Spleen (tissue), 11 donors: ENCODE results near the gene TUBGCP6. TPM values are rescaled to one million over a fixed set of nuclear protein-coding genes. Genes with fewer than 3 reads are reported as not detected.

ENCODE experiments used
- DNase-seq: peaks from one replicate; pipeline ENCODE4 v3.0.0-alpha.2; 2020
- H3K27ac ChIP-seq, 8 donors: fragments of 200-600 bp; sonication (generic) in 7 of 8; 1 replicate in 4 of 8; 2 replicates in 4 of 8; pipeline versions ENCODE4 v1.5.0 to v1.8.0; 2016 to 2021; ENCODE audit warnings: inconsistent platforms in 4 of 8, mild to moderate bottlenecking in 4 of 8, moderate library complexity in 1 of 8
- H3K27me3 ChIP-seq, 7 donors: fragments of 200-600 bp; sonication (generic) in 6 of 7; replicated peaks in 1 of 7; 1 replicate in 4 of 7; 2 replicates in 3 of 7; pipeline versions ENCODE4 v1.5.0 to v1.8.0; 2016 to 2021; ENCODE audit warnings: inconsistent platforms in 3 of 7, mild to moderate bottlenecking in 1 of 7
- H3K36me3 ChIP-seq, 6 donors: fragments of 200-600 bp; sonication (generic) in 5 of 6; 1 replicate in 4 of 6; 2 replicates in 2 of 6; pipeline versions ENCODE4 v1.5.0 to v1.8.0; 2016 to 2021; ENCODE audit warnings: inconsistent platforms in 2 of 6
- H3K4me1 ChIP-seq, 6 donors: fragments of 200-600 bp; sonication (generic) in 5 of 6; 1 replicate in 3 of 6; 2 replicates in 3 of 6; pipeline versions ENCODE4 v1.5.0 to v1.8.0; 2016 to 2021; ENCODE audit warnings: inconsistent platforms in 3 of 6
- H3K4me3 ChIP-seq, 8 donors: fragments of 200-600 bp; sonication (generic) in 7 of 8; 1 replicate in 4 of 8; 2 replicates in 4 of 8; pipeline versions ENCODE4 v1.5.0 to v1.8.0; 2016 to 2021; ENCODE audit warnings: inconsistent platforms in 4 of 8, mild to moderate bottlenecking in 4 of 8, moderate library complexity in 2 of 8
- H3K9me3 ChIP-seq, 8 donors: fragments of 200-600 bp; sonication (generic) in 7 of 8; 1 replicate in 4 of 8; 2 replicates in 4 of 8; pipeline versions ENCODE4 v1.5.0 to v1.8.0; 2016 to 2021; ENCODE audit warnings: inconsistent platforms in 4 of 8
- CTCF ChIP-seq, 11 experiments: fragments of 200-600 bp in 7 of 11; fragments of 450-650 bp in 4 of 11; sonication (generic) in 4 of 11; IDR thresholded peaks in 8 of 11; conservative IDR thresholded peaks in 3 of 11; 1 replicate in 7 of 11; 2 replicates in 4 of 11; pipeline versions ENCODE4 v1.4.0 to v1.8.0; 2016 to 2021; ENCODE audit warnings: antibody characterized with exemption in 11 of 11, inconsistent platforms in 4 of 11, mild to moderate bottlenecking in 1 of 11
- POLR2A ChIP-seq, 3 donors: fragments of 450-650 bp; IDR thresholded peaks; one replicate each; pipeline ENCODE4 v1.5.1; 2017; ENCODE audit warnings: antibody characterized with exemption in 3 of 3, mild to moderate bottlenecking in 1 of 3
- POLR2AphosphoS5 ChIP-seq, 3 donors: sonication (generic); formaldehyde crosslinking; IDR thresholded peaks; one replicate each; pipeline ENCODE4 v1.5.1; 2017; ENCODE audit warnings: antibody characterized with exemption in 3 of 3
- WGBS, 5 donors: extraction: QIAGEN DNeasy Blood & Tissue Kit in 3 of 5; methylation state at CpG; one replicate each; pipeline versions ENCODE4 v1.1.5 to v1.1.7; 2013 to 2018; 5-methylcytosine and 5-hydroxymethylcytosine counted together
- intact Hi-C: fragments of 100-400 bp; cut with DNase I; formaldehyde crosslinking; loops from one replicate; pipeline ENCODE4 v1.15.0; 2023; ENCODE audit warnings: low total_unique reads
- polyA plus RNA-seq, 3 donors: library from polyadenylated mRNA; stranded (reverse); fragments of 200-250 nt; gene quantifications; one replicate each; pipeline ENCODE4 v1.2.1, GENCODE V29; 2013
- total RNA-seq, 7 donors: library from RNA; depleted of rRNA in 3 of 7; stranded (reverse); fragments of >200 nt in 3 of 7; fragmentation: NEBNext Ultra II Directional in 4 of 7; extraction: Animal tissue kit (Norgen Biotek cat#: 25700) in 4 of 7; gene quantifications; one replicate each; pipeline versions ENCODE4 v1.1.0 to v1.2.1, GENCODE V29; 2016 to 2021
- donor health status: healthy with polysubstance abuse.
- donor health status: DM: no; HTN: no; CAD: no; lungs with moderate emphysema.
- donor health status: DM: no; HTN: no; CAD: no.
- donor health status: Bipolar disorder and iron deficiency.
- donor health status: healthy.
- donor health status: DM: no; HTN: no; CAD: no.
- donor health status: DM: yes; HTN: yes; CAD: no.

TUBGCP6 gene
- total and polyA plus RNA-seq, 10 donors: 36.0 to 98.0 (median 69.3) TPM

- Histone ChIP-seq H3K36me3 (peaks cover 7 to 100% (median 70%) of the 10 kb centered on the region in 6 donors), H3K27me3 (no peaks in the 10 kb centered on the region), H3K9me3 (no peaks in the 10 kb centered on the region), H3K4me3 (no peak overlapping the region), H3K27ac (no peak overlapping the region), H3K4me1 (no peaks in the 10 kb centered on the region)
- no peak for DNase-seq
- intact Hi-C loops: no loop called here
- TF ChIP-seq CTCF (IDR thresholded peaks at IDR 0.05 in 8 of 11, conservative IDR thresholded peaks at IDR 0.05 in 3 of 11) (no peak), POLR2AphosphoS5 (IDR thresholded peaks at IDR 0.05) (no peak), POLR2A (IDR thresholded peaks at IDR 0.05) (no peak)
- 91 to 99% (median 94%) methylated on average over 16 to 25 of the region's 25 CpGs for WGBS, 5 donors
Observed at GRCh38 chr22:50227579-50228215, 17.1 kb downstream of the TUBGCP6 start.

- no peak for DNase-seq
- Histone ChIP-seq H3K27me3 (no peaks in the 10 kb centered on the region), H3K4me1 (no peaks in the 10 kb centered on the region), H3K4me3 (no peak overlapping the region), H3K36me3 (peaks cover 7 to 100% (median 70%) of the 10 kb centered on the region in 6 donors), H3K9me3 (no peaks in the 10 kb centered on the region), H3K27ac (no peak overlapping the region)
- 85 to 100% (median 89%) methylated on average over 1 to 18 of the region's 18 CpGs for WGBS, 5 donors
- intact Hi-C loops: no loop called here
- TF ChIP-seq CTCF (IDR thresholded peaks at IDR 0.05 in 8 of 11, conservative IDR thresholded peaks at IDR 0.05 in 3 of 11) (no peak), POLR2AphosphoS5 (IDR thresholded peaks at IDR 0.05) (peak in 1 of 3 donors; percentile 9)
Observed at GRCh38 chr22:50226875-50227165, 18.0 kb downstream of the TUBGCP6 start.

- Histone ChIP-seq H3K9me3 (no peaks in the 10 kb centered on the region), H3K4me3 (no peak overlapping the region), H3K4me1 (no peaks in the 10 kb centered on the region), H3K27ac (no peak overlapping the region), H3K36me3 (peaks cover 7 to 100% (median 74%) of the 10 kb centered on the region in 6 donors), H3K27me3 (no peaks in the 10 kb centered on the region)
- no peak for TF ChIP-seq CTCF (IDR thresholded peaks at IDR 0.05 in 8 of 11, conservative IDR thresholded peaks at IDR 0.05 in 3 of 11)
- peak in 1 of 3 donors; percentile 5 for TF ChIP-seq POLR2AphosphoS5 (IDR thresholded peaks at IDR 0.05)
- no peak for TF ChIP-seq POLR2A (IDR thresholded peaks at IDR 0.05)
- WGBS, 5 donors: 92 to 96% (median 93%) methylated on average over 28 to 31 of the region's 31 CpGs
- intact Hi-C loops: no loop called here
- no peak for DNase-seq
Observed at GRCh38 chr22:50226063-50226874, 18.6 kb downstream of the TUBGCP6 start.

GRCh38 chr22:50225200-50225969 lies 19.4 kb downstream of the TUBGCP6 start:
- Histone ChIP-seq H3K36me3 (peaks cover 7 to 100% (median 83%) of the 10 kb centered on the region in 6 donors), H3K4me3 (no peak overlapping the region), H3K27me3 (no peaks in the 10 kb centered on the region), H3K27ac (no peak overlapping the region), H3K9me3 (no peaks in the 10 kb centered on the region), H3K4me1 (no peaks in the 10 kb centered on the region)
- 87 to 94% (median 89%) methylated on average over 18 to 24 of the region's 24 CpGs for WGBS, 5 donors
- no peak for DNase-seq
- TF ChIP-seq CTCF (IDR thresholded peaks at IDR 0.05 in 8 of 11, conservative IDR thresholded peaks at IDR 0.05 in 3 of 11) (no peak), POLR2AphosphoS5 (IDR thresholded peaks at IDR 0.05) (peak in 1 of 3 donors; percentile 29), POLR2A (IDR thresholded peaks at IDR 0.05) (no peak)
- intact Hi-C loops: no loop called here
